SU-DHL-6 (cell line): ENCODE results near the gene MYPOP.

Source experiments
- H2AFZ ChIP-seq: fragments of 200-600 bp; sonication (generic); 2 replicates; pipeline ENCODE4 v1.6.1; 2014; ENCODE audit warnings: low read depth, mild to moderate bottlenecking, moderate library complexity, mixed read lengths, antibody characterized with exemption, low read length; ENCODE audit not compliant: severe bottlenecking
- H3F3A ChIP-seq: fragments of 200-600 bp; shearing (Covaris generic); 2 replicates; pipeline ENCODE4 v1.6.0; 2016; ENCODE audit warnings: antibody characterized with exemption, mild to moderate bottlenecking; ENCODE audit not compliant: insufficient read depth
- H3K27ac ChIP-seq: fragments of 200-600 bp; sonication (generic); 2 replicates; pipeline ENCODE4 v1.5.1; 2016; ENCODE audit warnings: low read depth, mild to moderate bottlenecking, low read length, moderate library complexity, mixed read lengths
- H3K27me3 ChIP-seq: fragments of 200-600 bp; sonication (generic), shearing (Covaris generic); 2 replicates; pipeline ENCODE4 v1.6.0; 2014; ENCODE audit warnings: mild to moderate bottlenecking, low read length
- H3K36me3 ChIP-seq: fragments of 200-600 bp; sonication (generic); 2 replicates; pipeline ENCODE4 v1.6.1; 2014; ENCODE audit warnings: mild to moderate bottlenecking, low read length, mixed read lengths
- H3K4me2 ChIP-seq: fragments of 300-600, 200-600 bp; shearing (Covaris generic), sonication (generic); 2 replicates; pipeline ENCODE4 v1.6.0; 2014; ENCODE audit warnings: low read length, low read depth, mild to moderate bottlenecking; ENCODE audit not compliant: poor library complexity, severe bottlenecking
- H3K4me3 ChIP-seq: fragments of 200-600 bp; sonication (generic); 2 replicates; pipeline ENCODE4 v1.5.1; 2014; ENCODE audit warnings: antibody characterized with exemption, low read length, mild to moderate bottlenecking, mixed read lengths; ENCODE audit not compliant: insufficient read depth, poor library complexity, severe bottlenecking
- H3K79me2 ChIP-seq: fragments of 200-600 bp; sonication (generic); 2 replicates; pipeline ENCODE4 v1.6.1; 2014; ENCODE audit warnings: mild to moderate bottlenecking, low read length, moderate library complexity; ENCODE audit not compliant: insufficient read depth
- H3K9ac ChIP-seq: fragments of 200-600 bp; sonication (generic); 2 replicates; pipeline ENCODE4 v1.7.0; 2014; ENCODE audit warnings: mild to moderate bottlenecking, low read length
- H3K9me2 ChIP-seq: fragments of 200-600 bp; sonication (generic); replicated peaks from 2 replicates; pipeline ENCODE4 v1.6.1; 2014; ENCODE audit warnings: low read length; ENCODE audit not compliant: insufficient read depth
- H3K9me3 ChIP-seq: fragments of 200-600 bp; sonication (generic); 2 replicates; pipeline ENCODE4 v1.6.1; 2014; ENCODE audit warnings: low read length, mixed read lengths; ENCODE audit not compliant: insufficient read depth
- H4K20me1 ChIP-seq: fragments of 200-600 bp; sonication (generic); 2 replicates; pipeline ENCODE4 v1.6.1; 2014; ENCODE audit warnings: low read depth, mild to moderate bottlenecking, antibody characterized with exemption, low read length, moderate library complexity, mixed read lengths
- EZH2phosphoT487 ChIP-seq: fragments of 200-600 bp; sonication (generic), shearing (Covaris generic); conservative IDR thresholded peaks from 2 replicates; pipeline ENCODE4 v1.6.1; 2018; ENCODE audit warnings: mild to moderate bottlenecking, antibody characterized with exemption, low read length, moderate library complexity, mixed read lengths
- TF ChIP-seq, protein P1 (sequence below): fragments of 200-600 bp; sonication (generic); IDR thresholded peaks from one replicate; pipeline ENCODE4 v1.5.1; 2017; ENCODE audit warnings: antibody characterized with exemption, mild to moderate bottlenecking, low read length, moderate library complexity; ENCODE audit not compliant: insufficient read depth, poor library complexity, severe bottlenecking

The MYPOP gene

GRCh38 chr19:45929247-45929646 lies 26.8 kb upstream of the MYPOP start:
- no peak overlapping the region for H3K27ac ChIP-seq
- H3K9me3 ChIP-seq, result no peaks in the 10 kb centered on the region
- no peaks in the 10 kb centered on the region for H3K36me3 ChIP-seq
- H3K27me3 ChIP-seq, result no peaks in the 10 kb centered on the region
- TF ChIP-seq EZH2phosphoT487, result no peak
- TF ChIP-seq, protein P1, sequence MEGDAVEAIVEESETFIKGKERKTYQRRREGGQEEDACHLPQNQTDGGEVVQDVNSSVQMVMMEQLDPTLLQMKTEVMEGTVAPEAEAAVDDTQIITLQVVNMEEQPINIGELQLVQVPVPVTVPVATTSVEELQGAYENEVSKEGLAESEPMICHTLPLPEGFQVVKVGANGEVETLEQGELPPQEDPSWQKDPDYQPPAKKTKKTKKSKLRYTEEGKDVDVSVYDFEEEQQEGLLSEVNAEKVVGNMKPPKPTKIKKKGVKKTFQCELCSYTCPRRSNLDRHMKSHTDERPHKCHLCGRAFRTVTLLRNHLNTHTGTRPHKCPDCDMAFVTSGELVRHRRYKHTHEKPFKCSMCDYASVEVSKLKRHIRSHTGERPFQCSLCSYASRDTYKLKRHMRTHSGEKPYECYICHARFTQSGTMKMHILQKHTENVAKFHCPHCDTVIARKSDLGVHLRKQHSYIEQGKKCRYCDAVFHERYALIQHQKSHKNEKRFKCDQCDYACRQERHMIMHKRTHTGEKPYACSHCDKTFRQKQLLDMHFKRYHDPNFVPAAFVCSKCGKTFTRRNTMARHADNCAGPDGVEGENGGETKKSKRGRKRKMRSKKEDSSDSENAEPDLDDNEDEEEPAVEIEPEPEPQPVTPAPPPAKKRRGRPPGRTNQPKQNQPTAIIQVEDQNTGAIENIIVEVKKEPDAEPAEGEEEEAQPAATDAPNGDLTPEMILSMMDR, result no peak
- no peak overlapping the region for H2AFZ ChIP-seq
- no peaks in the 10 kb centered on the region for H3K9me2 ChIP-seq
- no peaks in the 10 kb centered on the region for H3F3A ChIP-seq
- H3K79me2 ChIP-seq, result no peaks in the 10 kb centered on the region
- no peak overlapping the region for H3K4me3 ChIP-seq
- no peak overlapping the region for H3K4me2 ChIP-seq
- H3K9ac ChIP-seq, result no peak overlapping the region
- H4K20me1 ChIP-seq, result no peaks in the 10 kb centered on the region

DNA sequence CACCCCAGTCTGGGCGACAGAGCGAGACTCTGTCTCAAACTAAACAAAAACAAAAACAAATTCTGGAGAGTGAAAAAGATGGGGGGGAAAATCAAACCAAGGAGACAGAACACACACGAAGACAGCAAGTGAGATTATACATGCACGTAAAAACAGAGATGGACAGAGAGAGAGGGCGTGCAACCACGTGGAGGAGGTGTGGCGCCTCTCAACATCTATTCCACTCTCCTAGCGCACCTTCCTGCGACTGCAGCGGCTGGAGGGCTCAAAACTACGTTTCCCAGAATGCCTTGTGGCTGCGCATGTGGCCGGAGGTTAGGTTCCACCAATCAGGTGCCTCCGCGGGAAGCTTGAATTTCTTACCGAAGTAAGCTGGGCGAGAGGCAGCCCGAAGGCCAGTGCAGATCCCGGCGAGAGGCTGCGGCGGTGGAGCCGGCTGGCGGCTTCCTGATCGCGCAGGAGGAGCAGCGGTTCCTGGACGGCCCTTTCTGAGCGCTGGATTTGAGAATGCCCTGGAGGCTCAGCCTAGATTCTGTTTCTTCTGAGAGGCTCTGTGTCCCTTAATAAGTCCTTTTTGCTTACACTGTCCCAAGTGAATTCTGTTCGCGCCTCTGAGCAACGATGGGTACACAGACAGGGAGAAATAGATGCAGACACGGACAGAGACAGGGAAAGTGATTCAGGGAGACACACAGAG lies 25.3 kb upstream of the MYPOP start:
- peak overlapping the region; percentile 80 for H3K9ac ChIP-seq
- H2AFZ ChIP-seq, result peak overlapping the region; percentile 79
- H3K9me3 ChIP-seq, result no peaks in the 10 kb centered on the region
- H3K79me2 ChIP-seq, result no peaks in the 10 kb centered on the region
- H3K27me3 ChIP-seq, result no peaks in the 10 kb centered on the region
- peak overlapping the region; percentile 76 for H3K4me2 ChIP-seq
- H3F3A ChIP-seq, result no peaks in the 10 kb centered on the region
- H3K9me2 ChIP-seq, result no peaks in the 10 kb centered on the region
- no peaks in the 10 kb centered on the region for H3K36me3 ChIP-seq
- peak overlapping the region; percentile 62 for H3K4me3 ChIP-seq
- TF ChIP-seq EZH2phosphoT487, result no peak
- TF ChIP-seq, protein P1, result no peak
- H3K27ac ChIP-seq, result peak overlapping the region; percentile 47
- no peaks in the 10 kb centered on the region for H4K20me1 ChIP-seq

DNA sequence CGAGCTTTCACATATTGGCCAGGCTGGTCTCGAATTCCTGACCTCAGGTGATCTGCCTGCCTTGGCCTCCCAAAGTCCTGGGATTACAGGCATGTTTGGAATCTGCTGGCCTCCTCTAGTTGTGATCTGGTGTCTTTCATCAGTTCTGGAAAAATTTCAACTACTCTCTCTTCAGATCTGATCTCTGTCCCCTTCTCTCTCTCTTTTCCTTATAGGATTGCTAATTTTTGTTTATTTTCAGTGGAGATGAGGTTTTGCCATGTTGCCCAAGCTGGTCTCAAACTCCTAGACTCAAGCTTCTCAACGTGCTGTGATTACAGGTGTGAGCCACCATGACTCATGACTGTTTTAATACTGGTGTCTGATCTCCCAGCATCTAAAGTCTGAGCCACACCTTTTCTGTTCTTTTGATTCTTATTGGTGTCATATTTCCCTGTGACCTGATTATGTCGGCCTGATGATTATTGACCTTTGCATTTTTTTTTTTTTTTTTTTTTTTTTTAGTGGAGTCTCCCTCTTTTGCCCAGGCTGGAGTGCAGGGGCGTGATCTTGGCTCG lies 22.6 kb upstream of the MYPOP start:
- H3K9me2 ChIP-seq, result no peaks in the 10 kb centered on the region

More for the DNA sequence above, 22.6 kb upstream of the MYPOP start:
- Histone ChIP-seq H3K79me2 (no peaks in the 10 kb centered on the region), H3K36me3 (no peaks in the 10 kb centered on the region), H2AFZ (no peak overlapping the region), H4K20me1 (no peaks in the 10 kb centered on the region), H3K27ac (no peak overlapping the region), H3K27me3 (no peaks in the 10 kb centered on the region), H3K4me2 (no peak overlapping the region), H3K9me3 (no peaks in the 10 kb centered on the region), H3K9ac (no peak overlapping the region), H3F3A (no peaks in the 10 kb centered on the region), H3K4me3 (no peak overlapping the region)
- TF ChIP-seq, protein P1, result no peak
